Peyer's patch (tissue), 4 donors: ENCODE data around the gene ZNF697.

Experiments used
- POLR2A ChIP-seq, 2 donors: fragments of 450-650 bp; IDR thresholded peaks; one replicate each; pipeline ENCODE4 v1.5.1; 2017; ENCODE audit warnings: antibody characterized with exemption in 2 of 2, mild to moderate bottlenecking in 2 of 2, moderate library complexity in 2 of 2
- TF ChIP-seq, protein P1 (sequence below), 6 experiments: fragments of 450-650 bp in 4 of 6; fragments of 200-600 bp in 2 of 6; sonication (generic) in 1 of 6; IDR thresholded peaks; one replicate each; pipeline ENCODE4 v1.5.1; 2017 to 2019; ENCODE audit warnings: antibody characterized with exemption in 6 of 6, mild to moderate bottlenecking in 3 of 6, moderate library complexity in 1 of 6

DNA sequence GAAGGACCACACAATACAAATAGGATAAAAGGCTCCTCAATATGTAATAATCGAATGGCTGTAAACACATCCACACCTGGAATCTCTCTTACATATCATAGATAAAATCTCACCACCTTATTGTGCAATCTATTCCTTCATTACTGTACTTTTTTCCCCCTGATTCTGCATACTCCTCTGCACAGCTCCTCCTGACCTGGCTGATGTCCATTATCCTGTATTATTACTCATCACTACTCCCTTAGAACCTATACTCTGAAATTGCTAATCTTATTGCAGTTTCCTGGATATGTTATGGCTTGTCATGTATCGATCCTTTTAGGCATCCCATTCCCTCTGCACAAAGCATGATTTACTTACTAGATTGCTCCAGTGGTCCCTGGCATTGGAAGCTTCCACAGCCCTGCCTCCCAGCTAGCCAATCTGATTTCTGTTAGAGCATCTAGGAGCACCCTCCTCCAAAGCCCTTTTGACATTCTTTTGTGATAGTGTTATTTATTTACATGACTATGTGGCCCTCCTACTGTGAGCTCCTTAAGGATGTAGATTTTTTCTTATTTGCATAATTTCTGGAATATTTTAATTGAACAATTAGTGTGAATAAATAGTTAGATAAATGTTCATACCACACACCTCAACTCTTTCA lies 39.5 kb upstream of the ZNF697 start:
- TF ChIP-seq, protein P1, sequence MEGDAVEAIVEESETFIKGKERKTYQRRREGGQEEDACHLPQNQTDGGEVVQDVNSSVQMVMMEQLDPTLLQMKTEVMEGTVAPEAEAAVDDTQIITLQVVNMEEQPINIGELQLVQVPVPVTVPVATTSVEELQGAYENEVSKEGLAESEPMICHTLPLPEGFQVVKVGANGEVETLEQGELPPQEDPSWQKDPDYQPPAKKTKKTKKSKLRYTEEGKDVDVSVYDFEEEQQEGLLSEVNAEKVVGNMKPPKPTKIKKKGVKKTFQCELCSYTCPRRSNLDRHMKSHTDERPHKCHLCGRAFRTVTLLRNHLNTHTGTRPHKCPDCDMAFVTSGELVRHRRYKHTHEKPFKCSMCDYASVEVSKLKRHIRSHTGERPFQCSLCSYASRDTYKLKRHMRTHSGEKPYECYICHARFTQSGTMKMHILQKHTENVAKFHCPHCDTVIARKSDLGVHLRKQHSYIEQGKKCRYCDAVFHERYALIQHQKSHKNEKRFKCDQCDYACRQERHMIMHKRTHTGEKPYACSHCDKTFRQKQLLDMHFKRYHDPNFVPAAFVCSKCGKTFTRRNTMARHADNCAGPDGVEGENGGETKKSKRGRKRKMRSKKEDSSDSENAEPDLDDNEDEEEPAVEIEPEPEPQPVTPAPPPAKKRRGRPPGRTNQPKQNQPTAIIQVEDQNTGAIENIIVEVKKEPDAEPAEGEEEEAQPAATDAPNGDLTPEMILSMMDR (IDR thresholded peaks at IDR 0.05): no peak
- TF ChIP-seq POLR2A (IDR thresholded peaks at IDR 0.05): no peak
